Measurements from ENCODE around the gene CCBE1. TPM values are rescaled to one million over a fixed set of nuclear protein-coding genes. Genes with fewer than 3 reads are reported as not detected.

The CCBE1 gene
- total RNA-seq, 1 donor from 2014 or later: 14.0 TPM

GRCh38 chr18:59690996-59691395 is 6.2 kb downstream of the CCBE1 start:
- intact Hi-C loops (cut with DNase I): no loop called here
- no peak for TF ChIP-seq CTCF (IDR thresholded peaks at IDR 0.05)
- peaks cover 12% of the 10 kb centered on the region for H3K27me3 ChIP-seq (ENCODE audit: low read depth)
- H3K36me3 ChIP-seq: no peaks in the 10 kb centered on the region
- no peak overlapping the region for H3K27ac ChIP-seq
- H3K4me3 ChIP-seq: no peak overlapping the region
- ATAC-seq (no peak), DNase-seq (no peak)
- no peaks in the 10 kb centered on the region for H3K4me1 ChIP-seq
- no peaks in the 10 kb centered on the region for H3K9me3 ChIP-seq

- H3K4me1 ChIP-seq: peaks cover 4% of the 10 kb centered on the region
- no peaks in the 10 kb centered on the region for H3K9me3 ChIP-seq
- ATAC-seq (no peak), DNase-seq (no peak)
- H3K4me3 ChIP-seq: no peak overlapping the region
- no peaks in the 10 kb centered on the region for H3K36me3 ChIP-seq
- no peak overlapping the region for H3K27ac ChIP-seq
- intact Hi-C loops (cut with DNase I): no loop called here
- peaks cover 5% of the 10 kb centered on the region for H3K27me3 ChIP-seq (ENCODE audit: low read depth)
- no peak for TF ChIP-seq CTCF (IDR thresholded peaks at IDR 0.05)
These were observed 6.8 kb downstream of the CCBE1 start for GRCh38 chr18:59690186-59690982.

GRCh38 chr18:59689756-59690155 is 7.5 kb downstream of the CCBE1 start:
- no peak for DNase-seq

GRCh38 chr18:59686260-59686659 is 11.0 kb downstream of the CCBE1 start:
- no peak for DNase-seq
- Histone ChIP-seq H3K27me3 (ENCODE audit: low read depth) (no peaks in the 10 kb centered on the region), H3K27ac (no peak overlapping the region), H3K36me3 (no peaks in the 10 kb centered on the region), H3K9me3 (no peaks in the 10 kb centered on the region), H3K4me1 (peaks cover 8% of the 10 kb centered on the region), H3K4me3 (no peak overlapping the region)
- intact Hi-C loops (cut with DNase I): no loop called here
- ATAC-seq: no peak
- no peak for TF ChIP-seq CTCF (IDR thresholded peaks at IDR 0.05)

More at GRCh38 chr18:59689756-59690155, 7.5 kb downstream of the CCBE1 start:
- H3K27ac ChIP-seq: no peak overlapping the region
- H3K36me3 ChIP-seq: no peaks in the 10 kb centered on the region
- intact Hi-C loops (cut with DNase I): no loop called here
- TF ChIP-seq CTCF (IDR thresholded peaks at IDR 0.05): no peak
- H3K4me3 ChIP-seq: no peak overlapping the region
- H3K9me3 ChIP-seq: no peaks in the 10 kb centered on the region
- ATAC-seq: no peak
- peaks cover 8% of the 10 kb centered on the region for H3K4me1 ChIP-seq
- H3K27me3 ChIP-seq (ENCODE audit: low read depth): no peaks in the 10 kb centered on the region

GRCh38 chr18:59685501-59685900 is 11.7 kb downstream of the CCBE1 start:
- intact Hi-C loops (cut with DNase I): no loop called here
- peak; percentile 29 to 45 for ATAC-seq
- Histone ChIP-seq H3K4me3 (no peak overlapping the region), H3K9me3 (no peaks in the 10 kb centered on the region), H3K27ac (peak overlapping the region; percentile 33), H3K4me1 (peaks cover 8% of the 10 kb centered on the region), H3K36me3 (no peaks in the 10 kb centered on the region), H3K27me3 (ENCODE audit: low read depth) (no peaks in the 10 kb centered on the region)
- no peak for TF ChIP-seq CTCF (IDR thresholded peaks at IDR 0.05)
- DNase-seq: no peak

All from lower lobe of right lung (tissue), 2 donors.